ENCODE results near the gene SLC11A2. TPM values are rescaled to one million over a fixed set of nuclear protein-coding genes. Genes with fewer than 3 reads are reported as not detected.
A peak's percentile ranks its signal among the peaks of the same experiment; 100 is the strongest.

SLC11A2 gene
- total and polyA plus RNA-seq, 2 of the 8 experiments (the other 6 are each of a cell fraction or from before 2014, with no cell fraction given), result 55.0 to 61.5 TPM

- H3K56ac ChIP-seq (replicated peaks; ENCODE audit: insufficient read length, low read depth, low read length), result no peak overlapping the region
- no peaks in the 10 kb centered on the region for H4K20me1 ChIP-seq (replicated peaks in 1 of 2; ENCODE audit: control insufficient read depth in 1 of 2, insufficient read depth in 2 of 2, low read length in 2 of 2)
- no peaks in the 10 kb centered on the region; the same call in 1 of the 2 replicates for H3K79me1 ChIP-seq (ENCODE audit: low read depth, low read length)
- no peaks in the 10 kb centered on the region for H3K9me3 ChIP-seq (ENCODE audit: insufficient read depth in 2 of 2, low read depth in 1 of 2, low read length in 1 of 2)
- no peak overlapping the region for H4K5ac ChIP-seq (ENCODE audit: insufficient read length, low read depth, low read length)
- FAIRE-seq (no peak), DNase-seq (ENCODE audit: low read depth in 1 of 2, low spot score in 2 of 2) (no peak)
- no peaks in the 10 kb centered on the region for H3K23me2 ChIP-seq (ENCODE audit: low read depth, low read length)
- H2AK5ac ChIP-seq (ENCODE audit: low read depth, low read length), result no peak overlapping the region
- 73% methylated on average over 6 of the region's 6 CpGs; no CpG with 5 or more reads in 1 of the 2 experiments for WGBS, 2 experiments (ENCODE audit: extremely low coverage in 1 of 2, insufficient coverage in 1 of 2, insufficient read length in 1 of 2, insufficient replicate concordance in 2 of 2, low coverage in 1 of 2, low lambda C conversion rate in 2 of 2, missing lambda C conversion rate in 1 of 2)
- H3K79me2 ChIP-seq (ENCODE audit: control insufficient read depth in 1 of 2, insufficient read depth in 2 of 2, low read length in 2 of 2), result peaks cover 0 to 13% of the 10 kb centered on the region in 2 experiments; a peak in 1 of 4 replicates
- no peak overlapping the region for H2BK5ac ChIP-seq (ENCODE audit: low read depth, low read length)
- no peak overlapping the region for H4K91ac ChIP-seq (replicated peaks; ENCODE audit: insufficient read length, low read length)
- no peak overlapping the region for H3K9ac ChIP-seq (replicated peaks in 1 of 4; ENCODE audit: extremely low read depth in 1 of 4, low read depth in 3 of 4, low read length in 3 of 4)
- no peak overlapping the region for H3K4me3 ChIP-seq (ENCODE audit: extremely low read depth in 1 of 4, insufficient read depth in 2 of 4, low read depth in 3 of 4, low read length in 4 of 4)
- H2BK120ac ChIP-seq (replicated peaks; ENCODE audit: low read depth, low read length), result no peak overlapping the region
- H4K8ac ChIP-seq (ENCODE audit: extremely low read depth, insufficient read depth, low read length), result no peak overlapping the region
- peaks cover 2 to 19% (median 7%) of the 10 kb centered on the region in 4 experiments; a peak in 6 of 8 replicates for H3K36me3 ChIP-seq (ENCODE audit: control insufficient read depth in 2 of 4, insufficient read depth in 4 of 4, low read length in 3 of 4)
- no peak overlapping the region for H2BK15ac ChIP-seq (ENCODE audit: low read length)
- H2BK20ac ChIP-seq (ENCODE audit: low read length), result no peak overlapping the region
- H2AFZ ChIP-seq (ENCODE audit: low read length), result no peak overlapping the region
- no peaks in the 10 kb centered on the region for H3K27me3 ChIP-seq (replicated peaks in 1 of 4; ENCODE audit: control insufficient read depth in 3 of 4, extremely low read depth in 1 of 4, insufficient read depth in 3 of 4, low read length in 3 of 4)
- peaks cover 0 to 6% (median 3%) of the 10 kb centered on the region in 4 experiments; a peak in 4 of 7 replicates for H3K4me1 ChIP-seq (replicated peaks in 1 of 4; ENCODE audit: control insufficient read depth in 3 of 4, insufficient read depth in 4 of 4, low read length in 3 of 4)
- no peak overlapping the region for H3K23ac ChIP-seq (ENCODE audit: insufficient read length)
- H3K18ac ChIP-seq (ENCODE audit: extremely low read depth, low read length), result no peak overlapping the region
- ChIA-PET CTCF (ENCODE audit: partially characterized antibody) (interaction anchor here (1.4 to 6.9 kb wide), 5 partner anchors 10 to 179 kb away, joined by 3 to 66 read pairs (median 6); partner anchors contain the start of gene SLC11A2), POLR2A (ENCODE audit: partially characterized antibody) (interaction anchor here (0.5 to 3.9 kb wide), 8 partner anchors 11 to 386 kb away, joined by 3 to 20 read pairs (median 3); partner anchors contain the start of genes CSRNP2 and SLC11A2)
- H3K4me2 ChIP-seq (ENCODE audit: insufficient read depth in 1 of 2, low read depth in 2 of 2, low read length in 2 of 2), result no peak overlapping the region
- H3K27ac ChIP-seq (ENCODE audit: low read depth, low read length), result no peak overlapping the region; the same call in 1 of the 2 replicates
- H2BK12ac ChIP-seq (ENCODE audit: low read depth, low read length), result no peak overlapping the region
- no peak overlapping the region for H3K14ac ChIP-seq (ENCODE audit: insufficient read length)
- no peak overlapping the region for H3K4ac ChIP-seq (replicated peaks; ENCODE audit: insufficient read length, low read depth, low read length)
- TF ChIP-seq, protein P1, sequence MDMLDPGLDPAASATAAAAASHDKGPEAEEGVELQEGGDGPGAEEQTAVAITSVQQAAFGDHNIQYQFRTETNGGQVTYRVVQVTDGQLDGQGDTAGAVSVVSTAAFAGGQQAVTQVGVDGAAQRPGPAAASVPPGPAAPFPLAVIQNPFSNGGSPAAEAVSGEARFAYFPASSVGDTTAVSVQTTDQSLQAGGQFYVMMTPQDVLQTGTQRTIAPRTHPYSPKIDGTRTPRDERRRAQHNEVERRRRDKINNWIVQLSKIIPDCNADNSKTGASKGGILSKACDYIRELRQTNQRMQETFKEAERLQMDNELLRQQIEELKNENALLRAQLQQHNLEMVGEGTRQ (IDR thresholded peaks at IDR 0.05; ENCODE audit: low read length), result no peak
- TF ChIP-seq YY1 (IDR thresholded peaks at IDR 0.05; ENCODE audit: low read depth, low read length) (no peak), CTCF (IDR thresholded peaks at IDR 0.05; ENCODE audit: control extremely low read depth in 1 of 3, insufficient read depth in 1 of 3, low read depth in 1 of 3, low read length in 3 of 3) (peak; percentile 4 to 18 (median 18); a peak in 3 of 4 replicates), RAD21 (IDR thresholded peaks at IDR 0.05 in 1 of 2, conservative IDR thresholded peaks at IDR 0.05 in 1 of 2; ENCODE audit: low read depth in 2 of 2, low read length in 2 of 2) (peak; percentile 46 to 57), EP300 (IDR thresholded peaks at IDR 0.05; ENCODE audit: borderline replicate concordance in 1 of 2, low read depth in 2 of 2, low read length in 2 of 2) (no peak)
These were observed 21.7 kb downstream of the SLC11A2 start for GRCh38 chr12:51004504-51004903.

Data from H1 (cell line).